Upper lobe of left lung (tissue), 4 donors: Measurements from ENCODE around the gene CEP63.

ENCODE experiments used
- CTCF ChIP-seq, 6 experiments: fragments of 450-650 bp in 4 of 6; fragments of 200-600 bp in 2 of 6; sonication (generic) in 2 of 6; IDR thresholded peaks; one replicate each; pipeline ENCODE4 v1.5.1; 2016 to 2019; ENCODE audit warnings: antibody characterized with exemption in 6 of 6
- POLR2A ChIP-seq, 4 donors: fragments of 450-650 bp; IDR thresholded peaks; one replicate each; pipeline ENCODE4 v1.5.1; 2016 to 2017; ENCODE audit warnings: antibody characterized with exemption in 4 of 4, mild to moderate bottlenecking in 2 of 4
- POLR2AphosphoS5 ChIP-seq, 2 donors: sonication (generic); formaldehyde crosslinking; IDR thresholded peaks; one replicate each; pipeline ENCODE4 v1.5.1; 2017; ENCODE audit warnings: antibody characterized with exemption in 2 of 2

GRCh38 chr3:134615743-134616142 is 129.9 kb downstream of the CEP63 start:
- TF ChIP-seq CTCF (IDR thresholded peaks at IDR 0.05) = no peak
- TF ChIP-seq POLR2A (IDR thresholded peaks at IDR 0.05) = no peak
- TF ChIP-seq POLR2AphosphoS5 (IDR thresholded peaks at IDR 0.05) = no peak
